NT2/D1 (cell line): ENCODE results near the gene ITCH.

Experiments
- DNase-seq: peaks from one replicate; pipeline ENCODE4 v3.0.0-alpha.2; 2011; ENCODE audit warnings: low read depth, low spot score
- H3K27me3 ChIP-seq: 2 replicates; pipeline ENCODE4 v1.6.0; 2011; ENCODE audit warnings: mild to moderate bottlenecking; ENCODE audit not compliant: insufficient read length, insufficient read depth
- H3K36me3 ChIP-seq: 2 replicates; pipeline ENCODE4 v1.6.1; 2011; ENCODE audit warnings: mild to moderate bottlenecking, low read length, mixed read lengths; ENCODE audit not compliant: insufficient read depth, insufficient read length
- H3K4me1 ChIP-seq: 2 replicates; pipeline ENCODE4 v1.5.1; 2011; ENCODE audit not compliant: insufficient read depth, insufficient read length
- H3K4me3 ChIP-seq: 2 replicates; pipeline ENCODE4 v1.5.1; 2011; ENCODE audit warnings: low read depth; ENCODE audit not compliant: insufficient read length
- H3K9ac ChIP-seq: 2 replicates; pipeline ENCODE4 v1.6.0; 2011; ENCODE audit warnings: low read depth; ENCODE audit not compliant: insufficient read length
- H3K9me3 ChIP-seq: 2 replicates; pipeline ENCODE4 v1.5.1; 2011; ENCODE audit warnings: mild to moderate bottlenecking, low read length; ENCODE audit not compliant: insufficient read depth
- SUZ12 ChIP-seq: IDR thresholded peaks from 2 replicates; pipeline ENCODE4 v1.6.1; 2011; ENCODE audit not compliant: insufficient read length, insufficient read depth; ENCODE audit errors: extremely low read depth
- YY1 ChIP-seq: IDR thresholded peaks from 2 replicates; pipeline ENCODE4 v1.6.1; 2011; ENCODE audit not compliant: insufficient read length, insufficient read depth
- ZNF274 ChIP-seq: IDR thresholded peaks from 2 replicates; pipeline ENCODE4 v1.6.1; 2011; ENCODE audit warnings: mild to moderate bottlenecking, low read depth, low read length

The ITCH gene

DNA sequence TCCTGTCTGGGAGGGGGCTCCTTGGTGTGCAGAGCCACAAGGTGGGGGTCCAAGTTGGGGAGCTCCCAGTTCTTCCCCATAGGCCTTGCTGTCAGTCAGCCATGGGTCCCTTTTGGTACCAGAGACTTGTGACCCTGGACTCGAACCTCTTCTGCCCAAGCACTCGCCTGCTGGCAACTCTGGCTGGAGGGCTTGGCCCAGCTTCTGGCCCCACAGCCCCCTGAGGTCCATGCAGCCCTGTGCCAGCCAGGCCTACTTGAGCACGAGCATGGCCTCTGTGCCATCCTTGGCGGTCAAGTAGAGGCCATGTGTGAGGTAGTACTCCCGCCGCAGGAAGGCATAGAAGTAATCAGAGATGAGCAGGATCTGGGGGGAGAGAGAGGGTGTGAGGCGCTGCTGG lies 197.5 kb downstream of the ITCH start:
- Histone ChIP-seq H3K36me3 (peaks cover 3% of the 10 kb centered on the region), H3K4me3 (no peak overlapping the region), H3K9ac (no peak overlapping the region), H3K4me1 (peaks cover 1% of the 10 kb centered on the region), H3K27me3 (no peaks in the 10 kb centered on the region), H3K9me3 (no peaks in the 10 kb centered on the region)
- DNase-seq, result no peak
- TF ChIP-seq ZNF274 (no peak), YY1 (no peak), SUZ12 (no peak)
